Osteocyte (in vitro differentiated cells): ENCODE data around the gene TRMT1. TPM values are rescaled to one million over a fixed set of nuclear protein-coding genes. Genes with fewer than 3 reads are reported as not detected.

Experiments used
- DNase-seq: peaks from one replicate; pipeline ENCODE4 v3.0.0; 2021; ENCODE audit warnings: mixed read lengths; ENCODE audit not compliant: unreplicated experiment; ENCODE audit errors: extremely low spot score
- H3K27ac Mint-ChIP-seq: one replicate; pipeline ENCODE4 v1.8.0; 2021; ENCODE audit warnings: mild to moderate bottlenecking, mixed read lengths; ENCODE audit not compliant: unreplicated experiment
- H3K27me3 Mint-ChIP-seq: one replicate; pipeline ENCODE4 v1.8.0; 2021; ENCODE audit warnings: mixed read lengths; ENCODE audit not compliant: unreplicated experiment
- H3K36me3 Mint-ChIP-seq: one replicate; pipeline ENCODE4 v1.8.0; 2021; ENCODE audit warnings: mixed read lengths; ENCODE audit not compliant: unreplicated experiment
- H3K4me1 Mint-ChIP-seq: one replicate; pipeline ENCODE4 v1.8.0; 2021; ENCODE audit warnings: mixed read lengths; ENCODE audit not compliant: unreplicated experiment
- H3K4me3 Mint-ChIP-seq: one replicate; pipeline ENCODE4 v1.8.0; 2021; ENCODE audit warnings: mild to moderate bottlenecking, moderate library complexity, mixed read lengths; ENCODE audit not compliant: unreplicated experiment
- H3K9me3 Mint-ChIP-seq: one replicate; pipeline ENCODE4 v1.8.0; 2021; ENCODE audit warnings: mixed read lengths; ENCODE audit not compliant: unreplicated experiment
- CTCF ChIP-seq: fragments of 200-600 bp; sonication (generic); IDR thresholded peaks from 2 replicates; pipeline ENCODE4 v1.5.0; 2021; ENCODE audit warnings: antibody characterized with exemption, mild to moderate bottlenecking, moderate library complexity
- total RNA-seq: library from RNA; stranded (reverse); gene quantifications from 2 replicates; pipeline ENCODE4 v1.2.1, GENCODE V29; 2021

The TRMT1 gene
- total RNA-seq, 1 donor from 2014 or later: 43.1 TPM

- Mint-ChIP-seq H3K4me1 (peaks cover 52% of the 10 kb centered on the region), H3K36me3 (peaks cover 20% of the 10 kb centered on the region), H3K27me3 (peaks cover 8% of the 10 kb centered on the region), H3K4me3 (no peak overlapping the region), H3K9me3 (no peaks in the 10 kb centered on the region), H3K27ac (no peak overlapping the region)
- TF ChIP-seq CTCF: no peak
- no peak for DNase-seq
Measured at GRCh38 chr19:13087795-13088537, 28.6 kb downstream of the TRMT1 start.

- Mint-ChIP-seq H3K27ac (no peak overlapping the region), H3K4me1 (peaks cover 55% of the 10 kb centered on the region), H3K9me3 (no peaks in the 10 kb centered on the region), H3K4me3 (no peak overlapping the region), H3K36me3 (peaks cover 20% of the 10 kb centered on the region), H3K27me3 (peaks cover 8% of the 10 kb centered on the region)
- DNase-seq: no peak
- TF ChIP-seq CTCF: no peak
Measured at GRCh38 chr19:13087295-13087694, 29.2 kb downstream of the TRMT1 start.

- Mint-ChIP-seq H3K27me3 (peaks cover 8% of the 10 kb centered on the region), H3K36me3 (peaks cover 23% of the 10 kb centered on the region), H3K27ac (no peak overlapping the region), H3K4me1 (peaks cover 54% of the 10 kb centered on the region), H3K4me3 (no peak overlapping the region), H3K9me3 (no peaks in the 10 kb centered on the region)
- DNase-seq: no peak
- no peak for TF ChIP-seq CTCF
Measured at GRCh38 chr19:13086341-13086740, 30.2 kb downstream of the TRMT1 start.

GRCh38 chr19:13085666-13086065, 30.9 kb downstream of the TRMT1 start:
- H3K4me3 Mint-ChIP-seq: no peak overlapping the region

More at GRCh38 chr19:13085666-13086065, 30.9 kb downstream of the TRMT1 start:
- TF ChIP-seq CTCF: no peak
- no peak for DNase-seq
- peaks cover 23% of the 10 kb centered on the region for H3K36me3 Mint-ChIP-seq
- peaks cover 8% of the 10 kb centered on the region for H3K27me3 Mint-ChIP-seq
- H3K4me1 Mint-ChIP-seq: peaks cover 48% of the 10 kb centered on the region
- no peak overlapping the region for H3K27ac Mint-ChIP-seq
- no peaks in the 10 kb centered on the region for H3K9me3 Mint-ChIP-seq
